Measurements from ENCODE around the gene DUSP10. TPM values are rescaled to one million over a fixed set of nuclear protein-coding genes. Genes with fewer than 3 reads are reported as not detected.

DUSP10 gene
- total RNA-seq, 1 experiment from 2014 or later: 15.9 TPM

DNA sequence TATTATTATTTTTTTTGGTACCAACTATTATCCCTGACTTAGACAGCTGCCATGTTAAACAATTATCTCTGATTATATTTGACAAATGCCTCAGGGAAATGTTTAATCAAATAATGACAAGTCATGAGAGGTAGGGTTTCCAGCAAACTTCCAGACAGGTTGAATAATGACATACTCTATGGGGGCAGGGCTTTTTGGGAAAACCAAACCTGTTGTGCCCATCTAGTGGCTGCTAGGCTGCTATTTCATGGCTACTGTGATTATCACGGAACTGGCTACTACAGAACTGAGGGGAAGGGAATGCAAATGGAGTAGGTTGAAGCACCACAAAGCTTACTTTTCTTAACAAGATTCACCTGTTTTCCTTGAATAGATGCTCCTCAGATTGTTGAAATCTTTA, 77.6 kb downstream of the DUSP10 start:
- intact Hi-C loops (cut with micrococcal nuclease): no loop called here
- H3K27ac Mint-ChIP-seq (ENCODE audit: low read depth, unreplicated experiment): no peak overlapping the region
- TF ChIP-seq, protein P1, sequence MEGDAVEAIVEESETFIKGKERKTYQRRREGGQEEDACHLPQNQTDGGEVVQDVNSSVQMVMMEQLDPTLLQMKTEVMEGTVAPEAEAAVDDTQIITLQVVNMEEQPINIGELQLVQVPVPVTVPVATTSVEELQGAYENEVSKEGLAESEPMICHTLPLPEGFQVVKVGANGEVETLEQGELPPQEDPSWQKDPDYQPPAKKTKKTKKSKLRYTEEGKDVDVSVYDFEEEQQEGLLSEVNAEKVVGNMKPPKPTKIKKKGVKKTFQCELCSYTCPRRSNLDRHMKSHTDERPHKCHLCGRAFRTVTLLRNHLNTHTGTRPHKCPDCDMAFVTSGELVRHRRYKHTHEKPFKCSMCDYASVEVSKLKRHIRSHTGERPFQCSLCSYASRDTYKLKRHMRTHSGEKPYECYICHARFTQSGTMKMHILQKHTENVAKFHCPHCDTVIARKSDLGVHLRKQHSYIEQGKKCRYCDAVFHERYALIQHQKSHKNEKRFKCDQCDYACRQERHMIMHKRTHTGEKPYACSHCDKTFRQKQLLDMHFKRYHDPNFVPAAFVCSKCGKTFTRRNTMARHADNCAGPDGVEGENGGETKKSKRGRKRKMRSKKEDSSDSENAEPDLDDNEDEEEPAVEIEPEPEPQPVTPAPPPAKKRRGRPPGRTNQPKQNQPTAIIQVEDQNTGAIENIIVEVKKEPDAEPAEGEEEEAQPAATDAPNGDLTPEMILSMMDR (IDR thresholded peaks at IDR 0.05; ENCODE audit: unreplicated experiment): no peak
- no peak overlapping the region for H3K4me3 Mint-ChIP-seq (ENCODE audit: unreplicated experiment)
- peaks cover 15% of the 10 kb centered on the region for H3K4me1 Mint-ChIP-seq (ENCODE audit: insufficient read depth, unreplicated experiment)
- ChIA-PET CTCF (no interaction called here), POLR2A (interaction anchor here (0.7 to 0.8 kb wide), 2 partner anchors 9 to 13 kb away, joined by 3 read pairs; no protein-coding TSS in a partner anchor)
- peaks cover 7% of the 10 kb centered on the region for H3K9me3 Mint-ChIP-seq (ENCODE audit: unreplicated experiment)
- no peaks in the 10 kb centered on the region for H3K36me3 Mint-ChIP-seq (ENCODE audit: insufficient read depth, unreplicated experiment)
- DNase-seq (ENCODE audit: unreplicated experiment): no peak
- H3K27me3 Mint-ChIP-seq (ENCODE audit: insufficient read depth, unreplicated experiment): no peaks in the 10 kb centered on the region
- no TSS peak for BruUV-seq (replicated peaks)

DNA sequence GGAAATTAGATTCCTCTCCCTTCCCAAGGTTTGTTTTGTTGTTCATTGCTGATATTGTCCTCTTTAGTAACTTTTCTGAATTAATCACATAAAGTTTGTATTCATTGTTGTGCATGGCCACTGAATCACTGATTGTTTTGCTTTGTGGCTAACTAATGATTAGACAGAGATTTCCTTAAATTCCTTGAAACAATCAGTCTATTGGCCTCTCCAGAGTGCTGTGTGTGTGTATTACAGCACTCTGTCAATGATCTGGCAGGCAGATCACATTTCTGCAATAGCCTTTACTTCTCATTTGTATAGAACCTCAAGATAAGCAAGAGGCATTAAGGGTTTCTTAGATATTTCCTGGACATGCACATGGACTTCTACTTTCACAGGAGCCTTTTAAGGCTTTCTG, 78.6 kb downstream of the DUSP10 start:
- Mint-ChIP-seq H3K4me3 (ENCODE audit: unreplicated experiment) (no peak overlapping the region), H3K27me3 (ENCODE audit: insufficient read depth, unreplicated experiment) (no peaks in the 10 kb centered on the region), H3K4me1 (ENCODE audit: insufficient read depth, unreplicated experiment) (peaks cover 14% of the 10 kb centered on the region), H3K9me3 (ENCODE audit: unreplicated experiment) (peaks cover 7% of the 10 kb centered on the region), H3K27ac (ENCODE audit: low read depth, unreplicated experiment) (no peak overlapping the region), H3K36me3 (ENCODE audit: insufficient read depth, unreplicated experiment) (no peaks in the 10 kb centered on the region)
- intact Hi-C loops (cut with micrococcal nuclease): no loop called here
- ChIA-PET POLR2A (interaction anchor here (0.6 to 0.7 kb wide), 2 partner anchors 10 to 61 kb away, joined by 3 read pairs; no protein-coding TSS in a partner anchor), CTCF (interaction anchor here (0.6 kb wide), 1 partner anchor 56 kb away, joined by 3 read pairs; no protein-coding TSS in a partner anchor)
- BruUV-seq (replicated peaks): no TSS peak
- TF ChIP-seq, protein P1 (IDR thresholded peaks at IDR 0.05; ENCODE audit: unreplicated experiment): no peak
- DNase-seq (ENCODE audit: unreplicated experiment): no peak

DNA sequence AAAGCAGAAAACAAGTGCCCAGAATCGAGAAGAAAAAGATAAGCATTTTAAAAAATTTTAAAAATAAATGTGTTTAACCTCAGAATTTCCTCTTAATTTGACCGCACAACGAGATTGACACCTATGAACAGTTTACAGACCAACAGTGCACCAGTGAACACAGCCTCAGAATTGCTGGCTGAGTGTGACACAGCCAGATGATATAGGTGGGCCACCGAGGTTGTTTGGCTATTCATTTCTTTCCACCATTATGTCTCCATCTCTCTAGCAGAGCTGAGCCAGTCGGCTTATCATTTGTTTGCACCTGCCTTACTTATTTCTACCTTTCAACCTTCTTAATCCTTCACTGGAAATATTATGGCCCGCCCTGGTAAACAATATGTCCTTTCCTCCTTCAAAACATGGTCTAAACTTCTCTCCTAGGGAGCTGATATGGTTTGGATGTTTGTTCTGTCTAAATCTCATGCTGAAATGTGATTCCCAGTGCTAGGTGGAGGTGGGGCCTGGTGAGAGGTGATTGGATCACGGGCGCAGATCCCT, 86.1 kb downstream of the DUSP10 start:
- no TSS peak for BruUV-seq (replicated peaks)

More for the DNA sequence above, 86.1 kb downstream of the DUSP10 start:
- no peaks in the 10 kb centered on the region for H3K4me1 Mint-ChIP-seq (ENCODE audit: insufficient read depth, unreplicated experiment)
- POLR2A ChIA-PET: interaction anchor here (0.8 to 1.0 kb wide), 2 partner anchors 18 to 56 kb away, joined by 3 to 4 read pairs; no protein-coding TSS in a partner anchor
- TF ChIP-seq, protein P1 (IDR thresholded peaks at IDR 0.05; ENCODE audit: unreplicated experiment): no peak
- H3K27me3 Mint-ChIP-seq (ENCODE audit: insufficient read depth, unreplicated experiment): no peaks in the 10 kb centered on the region
- H3K9me3 Mint-ChIP-seq (ENCODE audit: unreplicated experiment): no peaks in the 10 kb centered on the region
- no peaks in the 10 kb centered on the region for H3K36me3 Mint-ChIP-seq (ENCODE audit: insufficient read depth, unreplicated experiment)
- H3K4me3 Mint-ChIP-seq (ENCODE audit: unreplicated experiment): no peak overlapping the region
- H3K27ac Mint-ChIP-seq (ENCODE audit: low read depth, unreplicated experiment): no peak overlapping the region
- DNase-seq (ENCODE audit: unreplicated experiment): no peak
- CTCF ChIA-PET: interaction anchor here (0.6 to 1.0 kb wide), 4 partner anchors 11 to 1822 kb away, joined by 3 to 4 read pairs (median 3); no protein-coding TSS in a partner anchor
- intact Hi-C loops (cut with micrococcal nuclease): no loop called here
